Measurements from ENCODE around the gene NQO1.

- no peak for TF ChIP-seq CTCF (IDR thresholded peaks at IDR 0.05)
- no peak for TF ChIP-seq POLR2A (IDR thresholded peaks at IDR 0.05)
- TF ChIP-seq EP300 (IDR thresholded peaks at IDR 0.05), result no peak
- no peak for TF ChIP-seq POLR2AphosphoS5 (IDR thresholded peaks at IDR 0.05)
These were observed 45.2 kb upstream of the NQO1 start for GRCh38 chr16:69771651-69771967.

Data from sigmoid colon (tissue), 4 donors.